Ammon's horn (tissue), 1 donor: Measurements from ENCODE around the gene KIAA0825.

ENCODE experiments used
- DNase-seq: peaks from one replicate; pipeline ENCODE4 v3.0.0-alpha.2; 2016; ENCODE audit warnings: low spot score

KIAA0825 gene

GRCh38 chr5:94440015-94440414 lies 178.4 kb downstream of the KIAA0825 start:
- no peak for DNase-seq

GRCh38 chr5:94433397-94434163 lies 184.8 kb downstream of the KIAA0825 start:
- DNase-seq = peak; percentile 22

GRCh38 chr5:94432499-94432898 lies 185.9 kb downstream of the KIAA0825 start:
- DNase-seq = no peak

GRCh38 chr5:94431696-94432095 lies 186.7 kb downstream of the KIAA0825 start:
- DNase-seq = no peak

GRCh38 chr5:94429566-94429965 lies 188.8 kb downstream of the KIAA0825 start:
- DNase-seq = no peak

GRCh38 chr5:94425396-94425795 lies 193.0 kb downstream of the KIAA0825 start:
- no peak for DNase-seq

- peak; percentile 20 for DNase-seq
Observed at GRCh38 chr5:94423411-94423810, 195.0 kb downstream of the KIAA0825 start.

GRCh38 chr5:94422812-94423211 lies 195.6 kb downstream of the KIAA0825 start:
- no peak for DNase-seq

GRCh38 chr5:94420885-94421284 lies 197.5 kb downstream of the KIAA0825 start:
- no peak for DNase-seq

GRCh38 chr5:94415798-94416197 lies 202.6 kb downstream of the KIAA0825 start:
- no peak for DNase-seq

GRCh38 chr5:94409440-94409839 lies 209.0 kb downstream of the KIAA0825 start:
- DNase-seq = no peak

GRCh38 chr5:94407023-94407422 lies 211.4 kb downstream of the KIAA0825 start:
- no peak for DNase-seq

GRCh38 chr5:94403483-94403882 lies 214.9 kb downstream of the KIAA0825 start:
- DNase-seq = no peak

- DNase-seq = no peak
Observed at GRCh38 chr5:94402096-94402495, 216.3 kb downstream of the KIAA0825 start.

GRCh38 chr5:94397508-94397907 lies 220.9 kb downstream of the KIAA0825 start:
- no peak for DNase-seq

GRCh38 chr5:94396687-94397086 lies 221.7 kb downstream of the KIAA0825 start:
- no peak for DNase-seq

GRCh38 chr5:94395468-94395867 lies 222.9 kb downstream of the KIAA0825 start:
- no peak for DNase-seq

GRCh38 chr5:94391996-94392395 lies 226.4 kb downstream of the KIAA0825 start:
- DNase-seq = no peak

GRCh38 chr5:94389515-94389899 lies 228.9 kb downstream of the KIAA0825 start:
- DNase-seq = no peak

GRCh38 chr5:94388773-94389514 lies 229.5 kb downstream of the KIAA0825 start:
- DNase-seq = no peak

GRCh38 chr5:94385767-94386166 lies 232.6 kb downstream of the KIAA0825 start:
- no peak for DNase-seq

- no peak for DNase-seq
Observed at GRCh38 chr5:94378062-94378461, 240.3 kb downstream of the KIAA0825 start.

GRCh38 chr5:94376672-94377345 lies 241.6 kb downstream of the KIAA0825 start:
- no peak for DNase-seq
